Gastroesophageal sphincter (tissue), 3 donors: ENCODE data around the gene BAHCC1.

ENCODE experiments used
- CTCF ChIP-seq, 4 experiments: fragments of 200-600 bp in 2 of 4; fragments of 450-650 bp in 2 of 4; sonication (generic) in 1 of 4; IDR thresholded peaks; one replicate each; pipeline ENCODE4 v1.5.1; 2017 to 2019; ENCODE audit warnings: antibody characterized with exemption in 4 of 4, mild to moderate bottlenecking in 2 of 4, moderate library complexity in 2 of 4
- EP300 ChIP-seq: sonication (generic); formaldehyde crosslinking; IDR thresholded peaks from one replicate; pipeline ENCODE4 v1.6.1; 2017; ENCODE audit warnings: antibody characterized with exemption, mild to moderate bottlenecking
- POLR2A ChIP-seq, 2 donors: fragments of 450-650 bp; IDR thresholded peaks; one replicate each; pipeline ENCODE4 v1.6.1; 2017; ENCODE audit warnings: antibody characterized with exemption in 2 of 2, mild to moderate bottlenecking in 2 of 2, moderate library complexity in 1 of 2
- POLR2AphosphoS5 ChIP-seq: sonication (generic); formaldehyde crosslinking; IDR thresholded peaks from one replicate; pipeline ENCODE4 v1.6.1; 2017; ENCODE audit warnings: antibody characterized with exemption

- TF ChIP-seq CTCF (IDR thresholded peaks at IDR 0.05), result no peak
- no peak for TF ChIP-seq POLR2A (IDR thresholded peaks at IDR 0.05)
- TF ChIP-seq POLR2AphosphoS5, result no peak
- no peak for TF ChIP-seq EP300
Observed at GRCh38 chr17:81459864-81460263, 64.6 kb downstream of the BAHCC1 start.
